Endometrial microvascular endothelial cells (primary cell): ENCODE measurements around the gene VAMP1. TPM values are rescaled to one million over a fixed set of nuclear protein-coding genes. Genes with fewer than 3 reads are reported as not detected.
"Not testable (repeated sequence)": the region's sequence is repeated elsewhere in the genome, so short reads cannot be mapped to it uniquely, and the experiment has no call there.

Experiments
- in situ Hi-C: cut with HindIII; loops from 2 replicates; pipeline ENCODE4 v1.10.0; 2017; ENCODE audit warnings: low sequenced_read_pairs, low pct_unique_long_range_greater_than_20kb; ENCODE audit errors: inconsistent ontology term
- total RNA-seq: library from RNA; depleted of rRNA; stranded (reverse); fragments of >200 nt; gene quantifications from one replicate; pipeline ENCODE4 v1.2.3, GENCODE V29; 2015; ENCODE audit errors: inconsistent ontology term

Gene VAMP1
- total RNA-seq, 1 donor from 2014 or later = 2.1 TPM

- in situ Hi-C loops = no loop called here
Measured at GRCh38 chr12:6472491-6472890, 2.0 kb upstream of the VAMP1 start.

- in situ Hi-C loops = no loop called here
Measured at GRCh38 chr12:6471989-6472360, 1.5 kb upstream of the VAMP1 start.

GRCh38 chr12:6469609-6470374, 685 bp downstream of the VAMP1 start:
- in situ Hi-C loops = no loop called here

GRCh38 chr12:6469092-6469491, 1.4 kb downstream of the VAMP1 start:
- in situ Hi-C loops = no loop called here

- in situ Hi-C loops = no loop called here
Measured at GRCh38 chr12:6468283-6468575, 2.2 kb downstream of the VAMP1 start.

- in situ Hi-C loops = not testable (repeated sequence)
Measured at GRCh38 chr12:6467571-6468282, 2.8 kb downstream of the VAMP1 start.

GRCh38 chr12:6466751-6467150, 3.7 kb downstream of the VAMP1 start:
- in situ Hi-C loops = not testable (repeated sequence)

GRCh38 chr12:6466184-6466573, 4.3 kb downstream of the VAMP1 start:
- in situ Hi-C loops = no loop called here

- in situ Hi-C loops = no loop called here
Measured at GRCh38 chr12:6465467-6466183, 4.9 kb downstream of the VAMP1 start.

- in situ Hi-C loops = no loop called here
Measured at GRCh38 chr12:6464531-6464930, 5.9 kb downstream of the VAMP1 start.

GRCh38 chr12:6463858-6464257, 6.6 kb downstream of the VAMP1 start:
- in situ Hi-C loops = no loop called here

GRCh38 chr12:6463216-6463615, 7.3 kb downstream of the VAMP1 start:
- in situ Hi-C loops = no loop called here

- in situ Hi-C loops = no loop called here
Measured at GRCh38 chr12:6462234-6462995, 8.1 kb downstream of the VAMP1 start.

- in situ Hi-C loops = no loop called here
Measured at GRCh38 chr12:6461401-6462233, 8.9 kb downstream of the VAMP1 start.

GRCh38 chr12:6460751-6461371, 9.6 kb downstream of the VAMP1 start:
- in situ Hi-C loops = no loop called here

- in situ Hi-C loops = no loop called here
Measured at GRCh38 chr12:6459004-6459337, 11.5 kb downstream of the VAMP1 start.

GRCh38 chr12:6458281-6459003, 12.0 kb downstream of the VAMP1 start:
- in situ Hi-C loops = no loop called here
